Astrocyte (in vitro differentiated cells and primary cell): ENCODE results near the gene PDGFRB. TPM values are rescaled to one million over a fixed set of nuclear protein-coding genes. Genes with fewer than 3 reads are reported as not detected.

Experiments used
- DNase-seq: peaks from one replicate; pipeline ENCODE4 v3.0.0-alpha.2; 2010; ENCODE audit warnings: low read depth
- FAIRE-seq: peaks from 2 replicates; lab custom pipeline; 2011; peaks lifted over from hg19 to GRCh38; lab: Jason Lieb, UNC
- H2AFZ ChIP-seq: 2 replicates; pipeline ENCODE4 v1.6.0; 2012; ENCODE audit warnings: low read depth, low read length, inconsistent platforms
- H3K27ac ChIP-seq: 2 replicates; pipeline ENCODE4 v1.5.1; 2011; ENCODE audit warnings: low read depth, low read length, inconsistent platforms
- H3K27me3 ChIP-seq: 2 replicates; pipeline ENCODE4 v1.6.0; 2011; ENCODE audit warnings: low read length, inconsistent platforms; ENCODE audit not compliant: insufficient read depth
- H3K36me3 ChIP-seq: 2 replicates; pipeline ENCODE4 v1.5.1; 2011; ENCODE audit warnings: low read length, inconsistent platforms; ENCODE audit not compliant: insufficient read depth
- H3K4me1 ChIP-seq: 2 replicates; pipeline ENCODE4 v1.5.1; 2011; ENCODE audit warnings: low read length, inconsistent platforms; ENCODE audit not compliant: insufficient read depth
- H3K4me2 ChIP-seq: 2 replicates; pipeline ENCODE4 v1.6.0; 2012; ENCODE audit warnings: low read length, inconsistent platforms
- H3K4me3 ChIP-seq: 2 replicates; pipeline ENCODE4 v1.5.1; 2011; ENCODE audit warnings: low read depth, mild to moderate bottlenecking, low read length, inconsistent platforms; ENCODE audit not compliant: insufficient read depth
- H3K79me2 ChIP-seq: 2 replicates; pipeline ENCODE4 v1.6.0; 2012; ENCODE audit warnings: mild to moderate bottlenecking, low read length, inconsistent platforms; ENCODE audit not compliant: insufficient read depth
- H3K9ac ChIP-seq: 2 replicates; pipeline ENCODE4 v1.6.0; 2012; ENCODE audit warnings: mild to moderate bottlenecking, low read length, inconsistent platforms
- H3K9me3 ChIP-seq: 2 replicates; pipeline ENCODE4 v1.5.1; 2012; ENCODE audit warnings: low read depth, mild to moderate bottlenecking, low read length, inconsistent platforms; ENCODE audit not compliant: insufficient read depth
- H4K20me1 ChIP-seq: 2 replicates; pipeline ENCODE4 v1.6.0; 2012; ENCODE audit warnings: low read length, inconsistent platforms; ENCODE audit not compliant: insufficient read depth
- H3K27ac Mint-ChIP-seq: one replicate; pipeline ENCODE4 v1.8.0; 2021; ENCODE audit warnings: mild to moderate bottlenecking, mixed read lengths; ENCODE audit not compliant: unreplicated experiment
- H3K27me3 Mint-ChIP-seq: one replicate; pipeline ENCODE4 v1.8.0; 2021; ENCODE audit warnings: low read depth, mixed read lengths; ENCODE audit not compliant: unreplicated experiment
- H3K36me3 Mint-ChIP-seq: one replicate; pipeline ENCODE4 v1.8.0; 2021; ENCODE audit warnings: low read depth, mixed read lengths; ENCODE audit not compliant: unreplicated experiment
- H3K4me1 Mint-ChIP-seq: one replicate; pipeline ENCODE4 v1.8.0; 2021; ENCODE audit warnings: low read depth, mixed read lengths; ENCODE audit not compliant: unreplicated experiment
- H3K4me3 Mint-ChIP-seq: one replicate; pipeline ENCODE4 v1.8.0; 2021; ENCODE audit warnings: mild to moderate bottlenecking, moderate library complexity, mixed read lengths; ENCODE audit not compliant: unreplicated experiment
- H3K9me3 Mint-ChIP-seq: one replicate; pipeline ENCODE4 v1.8.0; 2021; ENCODE audit warnings: mild to moderate bottlenecking, mixed read lengths; ENCODE audit not compliant: unreplicated experiment
- EZH2 ChIP-seq: IDR thresholded peaks from 2 replicates; pipeline ENCODE4 v1.6.1; 2012; ENCODE audit warnings: mild to moderate bottlenecking, low read length, inconsistent platforms; ENCODE audit not compliant: insufficient read depth
- total RNA-seq: library from RNA; stranded (reverse); gene quantifications from 2 replicates; pipeline ENCODE4 v1.2.1, GENCODE V29; 2021
- TF ChIP-seq, protein P1 (sequence below): IDR thresholded peaks from 2 replicates; pipeline ENCODE4 v1.5.1; 2011; ENCODE audit warnings: low read depth, mild to moderate bottlenecking, inconsistent platforms, low read length, moderate library complexity; ENCODE audit not compliant: insufficient read depth

Gene PDGFRB
- total RNA-seq, 1 donor from 2014 or later = 78.8 TPM

DNA sequence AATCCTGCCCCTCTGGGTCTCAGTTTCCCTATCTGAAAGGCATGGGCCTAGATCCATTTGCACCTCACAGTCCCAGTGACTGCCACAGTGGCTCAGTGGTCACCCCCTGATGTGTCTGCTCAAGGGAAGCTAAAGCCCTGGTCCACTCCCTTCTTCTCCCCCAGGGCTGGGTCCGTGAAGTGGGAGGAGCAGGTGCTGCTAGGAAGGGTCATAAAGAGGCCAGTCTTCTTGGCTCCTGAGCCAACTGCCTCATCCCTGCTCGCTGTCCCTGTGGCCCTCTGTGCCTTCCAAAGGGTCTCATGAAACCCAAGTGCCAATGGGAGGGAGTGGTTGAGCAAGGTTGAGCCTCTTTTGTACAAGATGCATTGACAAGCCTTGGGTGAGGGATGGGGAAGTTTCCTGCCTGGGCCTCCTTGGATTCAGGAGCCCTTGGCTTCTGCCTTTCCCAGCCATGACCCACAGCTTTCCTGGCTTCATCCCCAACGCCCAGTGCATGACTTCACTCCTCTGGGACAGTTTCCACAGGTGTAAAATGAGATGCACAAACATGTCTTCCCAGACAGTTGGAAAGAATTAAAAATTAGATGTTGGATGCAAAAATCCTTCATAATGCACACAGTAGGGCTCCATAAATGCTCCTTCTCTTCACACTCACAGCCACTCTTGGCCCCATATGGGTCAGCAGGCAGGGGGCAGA, 32.6 kb upstream of the PDGFRB start:
- H3K27me3 ChIP-seq = peaks cover 59% of the 10 kb centered on the region
- H3K4me3 Mint-ChIP-seq = no peak overlapping the region
- FAIRE-seq (no peak), DNase-seq (no peak)
- no peaks in the 10 kb centered on the region for H3K4me1 Mint-ChIP-seq
- peaks cover 2% of the 10 kb centered on the region for H3K36me3 Mint-ChIP-seq
- no peak overlapping the region for H3K4me3 ChIP-seq
- H3K9ac ChIP-seq = no peak overlapping the region
- no peaks in the 10 kb centered on the region for H4K20me1 ChIP-seq
- TF ChIP-seq, protein P1, sequence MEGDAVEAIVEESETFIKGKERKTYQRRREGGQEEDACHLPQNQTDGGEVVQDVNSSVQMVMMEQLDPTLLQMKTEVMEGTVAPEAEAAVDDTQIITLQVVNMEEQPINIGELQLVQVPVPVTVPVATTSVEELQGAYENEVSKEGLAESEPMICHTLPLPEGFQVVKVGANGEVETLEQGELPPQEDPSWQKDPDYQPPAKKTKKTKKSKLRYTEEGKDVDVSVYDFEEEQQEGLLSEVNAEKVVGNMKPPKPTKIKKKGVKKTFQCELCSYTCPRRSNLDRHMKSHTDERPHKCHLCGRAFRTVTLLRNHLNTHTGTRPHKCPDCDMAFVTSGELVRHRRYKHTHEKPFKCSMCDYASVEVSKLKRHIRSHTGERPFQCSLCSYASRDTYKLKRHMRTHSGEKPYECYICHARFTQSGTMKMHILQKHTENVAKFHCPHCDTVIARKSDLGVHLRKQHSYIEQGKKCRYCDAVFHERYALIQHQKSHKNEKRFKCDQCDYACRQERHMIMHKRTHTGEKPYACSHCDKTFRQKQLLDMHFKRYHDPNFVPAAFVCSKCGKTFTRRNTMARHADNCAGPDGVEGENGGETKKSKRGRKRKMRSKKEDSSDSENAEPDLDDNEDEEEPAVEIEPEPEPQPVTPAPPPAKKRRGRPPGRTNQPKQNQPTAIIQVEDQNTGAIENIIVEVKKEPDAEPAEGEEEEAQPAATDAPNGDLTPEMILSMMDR = no peak
- no peak for TF ChIP-seq EZH2
- no peaks in the 10 kb centered on the region for H3K36me3 ChIP-seq
- H3K79me2 ChIP-seq = no peaks in the 10 kb centered on the region
- no peak overlapping the region for H2AFZ ChIP-seq
- peaks cover 78% of the 10 kb centered on the region for H3K27me3 Mint-ChIP-seq
- H3K4me1 ChIP-seq = peaks cover 5% of the 10 kb centered on the region
- H3K9me3 Mint-ChIP-seq = no peaks in the 10 kb centered on the region
- H3K27ac Mint-ChIP-seq = no peak overlapping the region
- H3K27ac ChIP-seq = no peak overlapping the region
- H3K9me3 ChIP-seq = no peaks in the 10 kb centered on the region
- no peak overlapping the region for H3K4me2 ChIP-seq

DNA sequence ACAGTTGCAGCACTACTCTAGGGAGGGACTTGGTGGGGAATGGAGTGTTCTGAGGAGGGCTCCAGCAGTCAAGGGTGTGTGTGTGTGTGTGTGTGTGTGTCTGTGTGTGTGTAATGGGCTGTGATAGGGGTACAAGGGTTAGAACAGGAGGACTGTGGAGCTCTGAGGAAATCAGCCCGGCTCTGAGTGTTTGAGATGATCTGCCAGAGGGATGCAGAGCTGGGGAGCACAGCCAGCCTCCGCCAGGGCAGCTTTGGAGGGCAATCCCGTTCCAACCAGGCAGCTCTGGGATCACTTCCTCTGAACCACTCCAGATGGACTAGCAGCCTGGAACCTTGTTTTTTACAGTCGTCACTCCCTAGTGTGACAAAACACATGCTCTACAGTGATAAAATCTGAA, 31.3 kb upstream of the PDGFRB start:
- Mint-ChIP-seq H3K4me1 (peaks cover 3% of the 10 kb centered on the region), H3K36me3 (peaks cover 2% of the 10 kb centered on the region), H3K27me3 (peaks cover 80% of the 10 kb centered on the region), H3K9me3 (no peaks in the 10 kb centered on the region), H3K4me3 (no peak overlapping the region), H3K27ac (no peak overlapping the region)
- no peaks in the 10 kb centered on the region for H4K20me1 ChIP-seq
- no peak for TF ChIP-seq EZH2
- TF ChIP-seq, protein P1 = no peak
- no peak overlapping the region for H3K4me2 ChIP-seq
- H3K36me3 ChIP-seq = no peaks in the 10 kb centered on the region
- H3K79me2 ChIP-seq = no peaks in the 10 kb centered on the region
- FAIRE-seq = no peak
- no peak overlapping the region for H2AFZ ChIP-seq
- H3K9ac ChIP-seq = no peak overlapping the region
- no peaks in the 10 kb centered on the region for H3K9me3 ChIP-seq
- H3K27me3 ChIP-seq = peaks cover 48% of the 10 kb centered on the region
- no peak for DNase-seq
- no peak overlapping the region for H3K27ac ChIP-seq
- no peak overlapping the region for H3K4me3 ChIP-seq
- H3K4me1 ChIP-seq = peaks cover 5% of the 10 kb centered on the region

DNA sequence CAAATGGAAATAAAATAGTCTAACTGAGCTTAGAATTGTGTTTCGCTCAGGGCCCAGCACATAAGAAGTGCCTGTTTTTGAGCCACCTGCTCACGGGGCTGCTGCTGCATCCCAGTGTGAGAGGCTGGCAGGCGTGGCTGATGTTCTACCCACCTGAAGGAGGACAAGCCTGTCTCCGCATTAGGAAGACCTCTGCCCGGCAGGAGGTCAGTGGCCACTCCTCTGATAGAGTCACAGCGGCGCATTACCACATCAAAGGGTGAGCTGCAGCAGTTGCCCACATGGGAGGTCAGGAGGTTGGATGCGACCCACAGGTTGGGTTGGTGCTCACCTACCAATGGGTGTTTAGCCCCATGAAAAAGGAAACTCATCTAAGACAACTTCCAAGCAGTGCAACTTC, 30.5 kb upstream of the PDGFRB start:
- DNase-seq = no peak
- Mint-ChIP-seq H3K4me3 (no peak overlapping the region), H3K4me1 (peaks cover 3% of the 10 kb centered on the region), H3K36me3 (peaks cover 2% of the 10 kb centered on the region), H3K27ac (no peak overlapping the region), H3K9me3 (no peaks in the 10 kb centered on the region), H3K27me3 (peaks cover 78% of the 10 kb centered on the region)
- Histone ChIP-seq H4K20me1 (no peaks in the 10 kb centered on the region), H2AFZ (no peak overlapping the region), H3K9me3 (no peaks in the 10 kb centered on the region), H3K4me3 (no peak overlapping the region), H3K9ac (no peak overlapping the region), H3K4me2 (no peak overlapping the region), H3K36me3 (no peaks in the 10 kb centered on the region), H3K27ac (no peak overlapping the region), H3K27me3 (peaks cover 43% of the 10 kb centered on the region), H3K4me1 (peaks cover 5% of the 10 kb centered on the region), H3K79me2 (no peaks in the 10 kb centered on the region)
- TF ChIP-seq, protein P1 = no peak
- TF ChIP-seq EZH2 = no peak
- no peak for FAIRE-seq
